DOHH2 (cell line): ENCODE results near the gene TMEM266.

ENCODE experiments used
- H3F3A ChIP-seq: fragments of 200-600 bp; sonication (generic), shearing (Covaris generic); 2 replicates; pipeline ENCODE4 v1.6.0; 2016; ENCODE audit warnings: antibody characterized with exemption, mild to moderate bottlenecking; ENCODE audit not compliant: control insufficient read depth, insufficient read depth
- H3K27ac ChIP-seq: fragments of 200-600 bp; sonication (generic); 2 replicates; pipeline ENCODE4 v1.5.1; 2014; ENCODE audit warnings: low read depth, mild to moderate bottlenecking, low read length, moderate library complexity
- H3K27me3 ChIP-seq: fragments of 200-600 bp; sonication (generic); 2 replicates; pipeline ENCODE4 v1.6.1; 2014; ENCODE audit warnings: mild to moderate bottlenecking, low read length, mixed read lengths; ENCODE audit not compliant: control insufficient read depth
- H3K36me3 ChIP-seq: fragments of 200-600 bp; sonication (generic); 2 replicates; pipeline ENCODE4 v1.6.1; 2014; ENCODE audit warnings: mild to moderate bottlenecking, low read length, moderate library complexity, mixed read lengths; ENCODE audit not compliant: control insufficient read depth
- H3K4me1 ChIP-seq: fragments of 200-600 bp; sonication (generic); 2 replicates; pipeline ENCODE4 v1.6.1; 2014; ENCODE audit warnings: mild to moderate bottlenecking, low read length, mixed read lengths; ENCODE audit not compliant: control insufficient read depth
- H3K4me2 ChIP-seq: fragments of 200-600 bp; sonication (generic); 2 replicates; pipeline ENCODE4 v1.6.0; 2014; ENCODE audit warnings: mild to moderate bottlenecking, low read length, moderate library complexity
- H3K4me3 ChIP-seq: fragments of 200-600 bp; sonication (generic); 2 replicates; pipeline ENCODE4 v1.5.1; 2014; ENCODE audit warnings: mild to moderate bottlenecking, low read length, mixed read lengths
- H3K79me2 ChIP-seq: fragments of 200-600 bp; sonication (generic); 2 replicates; pipeline ENCODE4 v1.6.1; 2014; ENCODE audit warnings: mild to moderate bottlenecking, low read length, mixed read lengths; ENCODE audit not compliant: control insufficient read depth
- H3K9me2 ChIP-seq: fragments of 200-600 bp; sonication (generic); replicated peaks from 2 replicates; pipeline ENCODE4 v1.6.1; 2014; ENCODE audit warnings: mild to moderate bottlenecking, low read length, mixed read lengths; ENCODE audit not compliant: control insufficient read depth
- H3K9me3 ChIP-seq: fragments of 200-600 bp; sonication (generic); 2 replicates; pipeline ENCODE4 v1.6.1; 2014; ENCODE audit warnings: antibody characterized with exemption, low read length, mixed read lengths; ENCODE audit not compliant: control insufficient read depth, insufficient read depth
- H4K20me1 ChIP-seq: fragments of 200-600 bp; sonication (generic); 2 replicates; pipeline ENCODE4 v1.6.0; 2014; ENCODE audit warnings: low read depth, mild to moderate bottlenecking, antibody characterized with exemption, low read length, moderate library complexity; ENCODE audit not compliant: control insufficient read depth, insufficient read depth
- CTCF ChIP-seq: fragments of 200-600 bp; sonication (generic); IDR thresholded peaks from one replicate; pipeline ENCODE4 v1.5.1; 2014; ENCODE audit warnings: antibody characterized with exemption, mild to moderate bottlenecking, low read depth, low read length; ENCODE audit not compliant: poor library complexity, severe bottlenecking
- EZH2phosphoT487 ChIP-seq: fragments of 200-600 bp; sonication (generic); IDR thresholded peaks from 2 replicates; pipeline ENCODE4 v1.6.1; 2017; ENCODE audit warnings: borderline replicate concordance, mild to moderate bottlenecking, antibody characterized with exemption, low read length, moderate library complexity, mixed read lengths

Gene TMEM266

GRCh38 chr15:76200083-76200465 is 140.3 kb downstream of the TMEM266 start:
- Histone ChIP-seq H3K9me3 (no peaks in the 10 kb centered on the region), H3K4me1 (peaks cover 17% of the 10 kb centered on the region), H3K9me2 (no peaks in the 10 kb centered on the region), H3K27ac (no peak overlapping the region), H3K79me2 (no peaks in the 10 kb centered on the region), H4K20me1 (no peaks in the 10 kb centered on the region), H3K4me3 (no peak overlapping the region), H3K36me3 (no peaks in the 10 kb centered on the region), H3K4me2 (no peak overlapping the region), H3F3A (no peaks in the 10 kb centered on the region), H3K27me3 (no peaks in the 10 kb centered on the region)
- TF ChIP-seq CTCF (no peak), EZH2phosphoT487 (no peak)

DNA sequence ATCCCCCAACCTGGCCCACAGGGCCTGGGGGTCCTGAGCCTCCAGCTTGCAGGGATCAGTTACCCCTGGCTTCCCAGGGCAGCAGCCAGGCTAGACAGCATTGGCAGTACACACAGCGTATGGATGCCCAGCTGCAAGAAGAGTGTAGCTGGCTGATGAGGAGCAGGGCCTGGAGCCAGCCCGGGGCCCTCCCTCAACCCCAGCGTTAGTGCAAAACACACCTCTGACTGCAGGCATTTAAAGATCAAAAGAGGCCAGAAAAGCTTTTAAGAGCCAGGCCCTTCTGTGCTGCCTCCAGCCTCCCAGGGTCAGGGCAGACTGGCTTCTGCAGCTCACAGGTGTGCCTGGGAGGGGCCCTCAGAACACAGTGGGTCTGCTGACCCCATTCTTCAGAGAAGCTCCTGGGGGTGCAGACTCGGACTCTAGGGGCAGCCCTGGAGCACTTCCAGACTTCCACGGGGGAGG is 140.9 kb downstream of the TMEM266 start:
- Histone ChIP-seq H4K20me1 (no peaks in the 10 kb centered on the region), H3K4me1 (peaks cover 17% of the 10 kb centered on the region), H3K27me3 (no peaks in the 10 kb centered on the region), H3K4me2 (no peak overlapping the region), H3K9me2 (no peaks in the 10 kb centered on the region), H3K27ac (no peak overlapping the region), H3K36me3 (no peaks in the 10 kb centered on the region), H3K9me3 (no peaks in the 10 kb centered on the region), H3K4me3 (no peak overlapping the region), H3K79me2 (no peaks in the 10 kb centered on the region), H3F3A (no peaks in the 10 kb centered on the region)
- TF ChIP-seq CTCF: no peak
- TF ChIP-seq EZH2phosphoT487: no peak

- H3K4me1 ChIP-seq: peaks cover 10% of the 10 kb centered on the region
- H3K4me3 ChIP-seq: no peak overlapping the region
- H3F3A ChIP-seq: no peaks in the 10 kb centered on the region
- TF ChIP-seq EZH2phosphoT487: no peak
- no peak for TF ChIP-seq CTCF
- H3K9me3 ChIP-seq: no peaks in the 10 kb centered on the region
- no peaks in the 10 kb centered on the region for H4K20me1 ChIP-seq
- no peaks in the 10 kb centered on the region for H3K27me3 ChIP-seq
- no peaks in the 10 kb centered on the region for H3K9me2 ChIP-seq
- no peaks in the 10 kb centered on the region for H3K36me3 ChIP-seq
- H3K4me2 ChIP-seq: no peak overlapping the region
- no peaks in the 10 kb centered on the region for H3K79me2 ChIP-seq
- H3K27ac ChIP-seq: no peak overlapping the region
Measured at GRCh38 chr15:76201536-76202255, 141.9 kb downstream of the TMEM266 start.
